IPS-11a (cell line): Measurements from ENCODE around the gene SCN5A.

ENCODE experiments used
- H3K4me3 ChIP-seq: one replicate; pipeline ENCODE4 v1.5.1; 2013; ENCODE audit warnings: low read depth, low read length, control low read depth

Gene SCN5A

DNA sequence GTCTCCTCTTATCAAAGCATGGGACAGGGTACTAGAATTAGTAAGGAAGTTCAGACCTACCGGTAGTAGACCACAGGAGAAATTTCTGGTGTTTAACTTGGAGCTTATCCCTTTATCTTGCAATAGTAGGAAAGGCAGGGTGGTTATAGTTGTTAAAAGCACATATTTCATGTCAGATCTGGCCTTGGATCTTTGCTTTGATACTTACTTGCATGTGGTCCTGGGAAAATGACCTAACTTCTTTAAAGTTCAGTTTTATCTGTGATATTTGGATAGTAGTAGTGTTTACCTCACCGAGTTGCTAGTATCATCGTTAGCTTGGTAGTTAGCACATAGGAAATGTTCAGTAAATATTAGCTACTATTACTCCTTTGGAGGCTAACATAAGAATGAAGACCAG lies 137.9 kb downstream of the SCN5A start:
- no peak overlapping the region for H3K4me3 ChIP-seq

- H3K4me3 ChIP-seq: no peak overlapping the region
Measured at GRCh38 chr3:38510631-38511030, 138.9 kb downstream of the SCN5A start.

DNA sequence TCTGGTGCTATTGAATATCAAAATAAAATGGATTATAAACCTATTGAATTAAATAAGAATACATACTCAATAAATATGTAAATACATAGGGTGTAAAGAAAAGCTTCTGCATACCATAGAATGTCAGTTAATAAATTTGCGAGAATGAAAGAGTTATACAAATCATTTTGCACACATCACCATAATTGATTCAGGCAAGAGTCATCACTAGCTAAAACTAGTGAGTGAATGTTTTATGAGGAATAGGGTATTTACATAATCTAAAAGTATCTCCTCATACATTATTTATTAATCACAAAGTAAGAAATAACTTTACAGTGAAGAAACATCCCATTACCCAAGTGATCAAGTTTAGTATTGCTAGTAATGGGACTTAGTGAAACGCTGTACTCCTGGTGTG lies 139.8 kb downstream of the SCN5A start:
- no peak overlapping the region for H3K4me3 ChIP-seq

GRCh38 chr3:38507120-38507519 lies 142.4 kb downstream of the SCN5A start:
- H3K4me3 ChIP-seq: no peak overlapping the region

- no peak overlapping the region for H3K4me3 ChIP-seq
Measured at GRCh38 chr3:38500688-38501417, 148.6 kb downstream of the SCN5A start.
